ENCODE measurements around the gene SLC5A5.
"Not testable (repeated sequence)": the region's sequence is repeated elsewhere in the genome, so short reads cannot be mapped to it uniquely, and the experiment has no call there.

SLC5A5 gene

GRCh38 chr19:17902701-17903100, 31.0 kb downstream of the SLC5A5 start:
- no peak for DNase-seq (ENCODE audit: low read depth)
- H3K4me3 ChIP-seq (ENCODE audit: low read depth, low read length) = no peak overlapping the region
- TF ChIP-seq, protein P1, sequence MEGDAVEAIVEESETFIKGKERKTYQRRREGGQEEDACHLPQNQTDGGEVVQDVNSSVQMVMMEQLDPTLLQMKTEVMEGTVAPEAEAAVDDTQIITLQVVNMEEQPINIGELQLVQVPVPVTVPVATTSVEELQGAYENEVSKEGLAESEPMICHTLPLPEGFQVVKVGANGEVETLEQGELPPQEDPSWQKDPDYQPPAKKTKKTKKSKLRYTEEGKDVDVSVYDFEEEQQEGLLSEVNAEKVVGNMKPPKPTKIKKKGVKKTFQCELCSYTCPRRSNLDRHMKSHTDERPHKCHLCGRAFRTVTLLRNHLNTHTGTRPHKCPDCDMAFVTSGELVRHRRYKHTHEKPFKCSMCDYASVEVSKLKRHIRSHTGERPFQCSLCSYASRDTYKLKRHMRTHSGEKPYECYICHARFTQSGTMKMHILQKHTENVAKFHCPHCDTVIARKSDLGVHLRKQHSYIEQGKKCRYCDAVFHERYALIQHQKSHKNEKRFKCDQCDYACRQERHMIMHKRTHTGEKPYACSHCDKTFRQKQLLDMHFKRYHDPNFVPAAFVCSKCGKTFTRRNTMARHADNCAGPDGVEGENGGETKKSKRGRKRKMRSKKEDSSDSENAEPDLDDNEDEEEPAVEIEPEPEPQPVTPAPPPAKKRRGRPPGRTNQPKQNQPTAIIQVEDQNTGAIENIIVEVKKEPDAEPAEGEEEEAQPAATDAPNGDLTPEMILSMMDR (IDR thresholded peaks at IDR 0.05; ENCODE audit: low read depth, low read length) = no peak
- TF ChIP-seq MAX (IDR thresholded peaks at IDR 0.05; ENCODE audit: low read depth, low read length) (no peak), POLR2A (IDR thresholded peaks at IDR 0.05; ENCODE audit: extremely low read depth, insufficient read length) (no peak), MYC (IDR thresholded peaks at IDR 0.05; ENCODE audit: low read depth, low read length) (no peak)

DNA sequence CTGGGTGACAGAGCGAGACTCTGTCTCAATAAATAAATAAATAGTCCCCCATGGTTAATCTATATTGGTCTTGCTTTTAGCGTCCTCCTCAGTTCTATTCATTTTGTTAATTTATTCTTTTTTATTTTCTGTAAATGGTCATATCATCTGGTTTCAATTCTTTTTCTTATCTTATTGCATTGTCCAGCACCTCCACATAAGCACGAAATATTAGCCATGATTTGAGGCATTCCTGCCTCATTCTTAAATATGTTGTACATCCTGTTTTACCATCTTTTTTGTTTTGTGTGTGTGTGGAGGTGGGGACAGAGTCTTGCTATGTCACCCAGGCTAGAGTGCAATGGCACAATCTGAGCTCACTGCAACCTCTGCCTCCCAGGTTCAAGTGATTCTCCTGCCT, 36.5 kb downstream of the SLC5A5 start:
- no peak for DNase-seq (ENCODE audit: low read depth)
- TF ChIP-seq MAX (IDR thresholded peaks at IDR 0.05; ENCODE audit: low read depth, low read length) (no peak), POLR2A (IDR thresholded peaks at IDR 0.05; ENCODE audit: extremely low read depth, insufficient read length) (no peak), MYC (IDR thresholded peaks at IDR 0.05; ENCODE audit: low read depth, low read length) (no peak)
- TF ChIP-seq, protein P1 (IDR thresholded peaks at IDR 0.05; ENCODE audit: low read depth, low read length) = no peak
- H3K4me3 ChIP-seq (ENCODE audit: low read depth, low read length) = no peak overlapping the region

GRCh38 chr19:17909003-17909732, 37.4 kb downstream of the SLC5A5 start:
- H3K4me3 ChIP-seq (ENCODE audit: low read depth, low read length) = no peak overlapping the region
- DNase-seq (ENCODE audit: low read depth) = no peak
- TF ChIP-seq, protein P1 (IDR thresholded peaks at IDR 0.05; ENCODE audit: low read depth, low read length) = no peak
- no peak for TF ChIP-seq MAX (IDR thresholded peaks at IDR 0.05; ENCODE audit: low read depth, low read length)
- no peak for TF ChIP-seq MYC (IDR thresholded peaks at IDR 0.05; ENCODE audit: low read depth, low read length)
- no peak for TF ChIP-seq POLR2A (IDR thresholded peaks at IDR 0.05; ENCODE audit: extremely low read depth, insufficient read length)

DNA sequence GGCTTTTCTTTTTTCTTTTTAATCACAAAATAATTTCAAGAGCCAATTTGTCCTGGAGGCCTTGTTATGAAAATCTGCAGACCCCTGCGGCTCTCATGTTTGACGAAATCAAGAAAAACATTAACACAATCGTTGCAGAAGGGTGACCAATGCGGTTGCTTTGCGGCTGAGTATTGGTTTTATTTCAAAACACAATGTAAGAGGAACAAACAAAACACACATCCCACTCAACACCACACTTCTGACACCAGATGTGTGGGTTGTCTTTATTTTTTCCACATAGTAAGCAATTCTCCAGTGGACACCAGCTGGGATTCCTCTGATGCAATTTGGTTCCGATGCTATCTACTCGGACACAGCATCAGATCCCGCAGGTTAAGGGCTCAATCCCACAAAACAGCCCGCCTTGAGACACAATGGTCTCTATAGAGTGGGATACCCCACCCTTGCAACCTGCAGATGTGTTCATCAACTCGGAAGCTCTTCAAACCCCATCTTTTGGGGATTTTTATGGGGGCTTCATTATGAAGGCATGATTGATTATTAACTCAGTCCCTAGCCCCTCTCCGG, 39.1 kb downstream of the SLC5A5 start:
- no peak overlapping the region for H3K4me3 ChIP-seq (ENCODE audit: low read depth, low read length)
- TF ChIP-seq MAX (IDR thresholded peaks at IDR 0.05; ENCODE audit: low read depth, low read length) = no peak
- peak; percentile 70 for DNase-seq (ENCODE audit: low read depth)

DNA sequence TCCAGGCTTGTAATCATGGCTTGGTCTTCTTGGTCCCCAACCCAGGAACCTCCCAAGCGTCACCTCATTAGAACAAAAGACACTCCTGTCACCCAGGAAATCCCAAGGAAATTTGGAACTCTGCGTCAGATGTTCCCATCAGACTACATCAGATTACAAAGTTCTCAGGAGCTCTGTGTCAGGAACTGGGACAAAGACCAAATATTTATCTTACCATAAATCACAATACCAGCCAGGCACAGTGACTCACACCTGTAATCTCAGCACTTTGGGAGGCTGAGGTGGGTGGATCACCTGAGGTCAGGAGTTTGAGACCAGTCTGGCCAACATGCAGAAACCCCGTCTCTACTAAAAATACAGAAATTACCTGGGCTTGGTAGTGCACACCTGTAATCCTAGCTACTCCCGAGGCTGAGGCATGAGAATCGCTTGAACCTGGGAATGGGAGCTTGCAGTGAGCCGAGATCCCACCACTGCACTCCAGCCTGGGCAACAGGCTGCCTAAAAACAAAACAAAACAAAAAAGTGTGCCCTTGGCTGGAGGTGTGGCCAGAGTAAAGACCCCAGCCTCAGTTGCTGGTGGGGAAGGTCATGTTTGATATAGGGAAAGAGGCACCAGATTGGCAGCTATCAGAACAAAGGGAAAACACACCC, 44.3 kb downstream of the SLC5A5 start:
- DNase-seq (ENCODE audit: low read depth) = no peak
- H3K4me3 ChIP-seq (ENCODE audit: low read depth, low read length) = no peak overlapping the region
- TF ChIP-seq MAX (IDR thresholded peaks at IDR 0.05; ENCODE audit: low read depth, low read length) = no peak
- TF ChIP-seq, protein P1 (IDR thresholded peaks at IDR 0.05; ENCODE audit: low read depth, low read length) = no peak
- TF ChIP-seq POLR2A (IDR thresholded peaks at IDR 0.05; ENCODE audit: extremely low read depth, insufficient read length) = no peak
- TF ChIP-seq MYC (IDR thresholded peaks at IDR 0.05; ENCODE audit: low read depth, low read length) = no peak

DNA sequence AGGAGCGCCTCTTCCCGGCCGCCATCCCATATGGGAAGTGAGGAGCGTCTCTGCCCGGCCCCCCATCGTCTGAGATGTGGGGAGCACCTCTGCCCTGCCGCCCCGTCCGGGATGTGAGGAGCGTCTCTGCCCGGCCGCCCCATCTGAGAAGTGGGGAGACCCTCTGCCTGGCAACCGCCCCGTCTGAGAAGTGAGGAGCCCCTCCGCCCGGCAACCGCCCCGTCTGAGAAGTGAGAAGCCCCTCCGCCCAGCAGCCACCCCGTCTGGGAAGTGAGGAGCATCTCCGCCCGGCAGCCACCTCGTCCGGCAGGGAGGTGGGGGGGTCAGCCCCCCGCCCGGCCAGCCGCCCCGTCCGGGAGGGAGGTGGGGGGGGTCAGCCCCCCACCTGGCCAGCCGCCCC, 46.4 kb downstream of the SLC5A5 start:
- DNase-seq (ENCODE audit: low read depth) = not testable (repeated sequence)

DNA sequence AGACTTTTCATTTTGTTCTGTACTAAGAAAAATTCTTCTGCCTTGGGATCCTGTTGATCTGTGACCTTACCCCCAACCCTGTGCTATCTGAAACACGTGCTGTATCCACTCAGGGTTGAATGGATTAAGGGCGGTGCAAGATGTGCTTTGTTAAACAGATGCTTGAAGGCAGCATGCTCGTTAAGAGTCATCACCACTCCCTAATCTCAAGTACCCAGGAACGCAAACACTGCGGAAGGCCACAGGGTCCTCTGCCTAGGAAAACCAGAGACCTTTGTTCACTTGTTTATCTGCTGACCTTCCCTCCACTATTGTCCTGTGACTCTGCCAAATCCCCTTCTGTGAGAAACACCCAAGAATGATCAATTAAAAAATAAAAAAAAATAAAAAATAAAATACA, 47.4 kb downstream of the SLC5A5 start:
- DNase-seq (ENCODE audit: low read depth); H3K4me3 ChIP-seq (ENCODE audit: low read depth, low read length): not testable (repeated sequence)

More for the DNA sequence above, 46.4 kb downstream of the SLC5A5 start:
- H3K4me3 ChIP-seq (ENCODE audit: low read depth, low read length) = not testable (repeated sequence)

All from NB4 (cell line).